22Rv1 (cell line): ENCODE results near the gene GNAT2.

ENCODE experiments used
- ZFX ChIP-seq: fragments of 450-650 bp; IDR thresholded peaks from 2 replicates; pipeline ENCODE4 v1.6.1; 2017; ENCODE audit warnings: antibody characterized with exemption, borderline replicate concordance
- TF ChIP-seq, protein P1 (sequence below): fragments of 450-650 bp; IDR thresholded peaks from 2 replicates; pipeline ENCODE4 v1.5.1; 2017; ENCODE audit warnings: mild to moderate bottlenecking

DNA sequence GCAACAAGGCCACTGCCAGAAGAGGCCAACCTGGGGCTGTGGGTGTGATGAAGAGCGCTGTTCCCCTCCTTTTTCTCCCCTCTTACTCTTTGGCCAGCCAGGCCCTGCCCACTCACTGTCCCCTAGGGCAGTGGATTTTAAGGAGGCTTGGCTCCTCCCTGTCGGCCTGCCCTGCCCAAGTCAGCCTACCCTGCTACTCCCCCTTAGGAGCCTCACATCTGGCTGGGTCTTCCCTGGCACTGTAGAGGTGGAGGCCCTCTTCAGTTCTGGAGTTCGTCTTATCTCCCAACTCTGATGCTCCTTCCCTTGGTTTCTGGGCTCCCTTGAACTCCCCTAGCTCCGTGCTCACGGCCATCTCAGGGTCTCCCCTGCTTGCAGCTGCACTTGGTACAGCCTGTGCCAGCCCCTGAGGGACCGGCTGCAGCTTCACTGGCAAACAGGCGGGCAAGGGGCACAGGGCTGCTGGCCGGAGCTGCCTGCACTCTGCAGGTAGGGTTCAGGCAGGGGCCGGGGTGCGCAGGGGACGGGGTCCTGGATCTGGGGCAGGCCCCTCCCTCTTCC lies 4.3 kb upstream of the GNAT2 start:
- TF ChIP-seq, protein P1, sequence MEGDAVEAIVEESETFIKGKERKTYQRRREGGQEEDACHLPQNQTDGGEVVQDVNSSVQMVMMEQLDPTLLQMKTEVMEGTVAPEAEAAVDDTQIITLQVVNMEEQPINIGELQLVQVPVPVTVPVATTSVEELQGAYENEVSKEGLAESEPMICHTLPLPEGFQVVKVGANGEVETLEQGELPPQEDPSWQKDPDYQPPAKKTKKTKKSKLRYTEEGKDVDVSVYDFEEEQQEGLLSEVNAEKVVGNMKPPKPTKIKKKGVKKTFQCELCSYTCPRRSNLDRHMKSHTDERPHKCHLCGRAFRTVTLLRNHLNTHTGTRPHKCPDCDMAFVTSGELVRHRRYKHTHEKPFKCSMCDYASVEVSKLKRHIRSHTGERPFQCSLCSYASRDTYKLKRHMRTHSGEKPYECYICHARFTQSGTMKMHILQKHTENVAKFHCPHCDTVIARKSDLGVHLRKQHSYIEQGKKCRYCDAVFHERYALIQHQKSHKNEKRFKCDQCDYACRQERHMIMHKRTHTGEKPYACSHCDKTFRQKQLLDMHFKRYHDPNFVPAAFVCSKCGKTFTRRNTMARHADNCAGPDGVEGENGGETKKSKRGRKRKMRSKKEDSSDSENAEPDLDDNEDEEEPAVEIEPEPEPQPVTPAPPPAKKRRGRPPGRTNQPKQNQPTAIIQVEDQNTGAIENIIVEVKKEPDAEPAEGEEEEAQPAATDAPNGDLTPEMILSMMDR = no peak
- TF ChIP-seq ZFX = no peak
